Endothelial cell of umbilical vein (primary cell): ENCODE data around the gene KCNQ1OT1. TPM values are rescaled to one million over a fixed set of nuclear protein-coding genes. Genes with fewer than 3 reads are reported as not detected.

ENCODE experiments used
- BruUV-seq: library from RNA; stranded (reverse); fragments of 400-500 nt; replicated peaks from 2 replicates; lab custom pipeline; 2021; lab: Mats Ljungman, UMichigan
- CTCF ChIA-PET: fragments of 300-600, 350-600 bp; sonication (Branson Sonifier 250); formaldehyde crosslinking; loops from one replicate; lab custom pipeline; 2021; ENCODE audit warnings: antibody characterized with exemption, inconsistent platforms; lab: Charles Lee
- POLR2A ChIA-PET: fragments of 300-600, 350-600 bp; sonication (Branson Sonifier 250); formaldehyde crosslinking; loops from one replicate; lab custom pipeline; 2021; ENCODE audit warnings: antibody characterized with exemption, inconsistent platforms; lab: Charles Lee
- DNase-seq: peaks from one replicate; pipeline ENCODE4 v3.0.0-alpha.2; 2011; ENCODE audit warnings: low read depth, low spot score
- FAIRE-seq: peaks from 2 replicates; lab custom pipeline; 2011; peaks lifted over from hg19 to GRCh38; lab: Jason Lieb, UNC
- H2AFZ ChIP-seq: 2 replicates; pipeline ENCODE4 v1.6.0; 2012; ENCODE audit warnings: low read depth, low read length, control low read depth, inconsistent platforms
- H3K27ac ChIP-seq: 2 replicates; pipeline ENCODE4 v1.5.1; 2011; ENCODE audit warnings: low read depth, mild to moderate bottlenecking, control low read depth, low read length, moderate library complexity; ENCODE audit not compliant: insufficient read depth
- H3K27me3 ChIP-seq, 2 experiments: 2 replicates each; pipeline versions ENCODE4 v1.6.0 to v1.6.1; 2011; ENCODE audit warnings: low read length in 2 of 2, mixed read lengths in 1 of 2; ENCODE audit not compliant: control insufficient read depth in 2 of 2, insufficient read depth in 2 of 2
- H3K36me3 ChIP-seq, 2 experiments: 2 replicates in 1 of 2; 3 replicates in 1 of 2; pipeline ENCODE4 v1.5.1; 2011; ENCODE audit warnings: low read length in 2 of 2, mild to moderate bottlenecking in 1 of 2, moderate library complexity in 1 of 2; ENCODE audit not compliant: control insufficient read depth in 2 of 2, insufficient read depth in 2 of 2; ENCODE audit errors: extremely low read depth in 1 of 2
- H3K4me1 ChIP-seq: 3 replicates; pipeline ENCODE4 v1.5.1; 2011; ENCODE audit warnings: mild to moderate bottlenecking, low read length; ENCODE audit not compliant: control insufficient read depth, insufficient read depth; ENCODE audit errors: extremely low read depth
- H3K4me2 ChIP-seq: 2 replicates; pipeline ENCODE4 v1.6.1; 2011; ENCODE audit warnings: low read length, control low read depth, mixed read lengths; ENCODE audit not compliant: insufficient read depth
- H3K4me3 ChIP-seq, 3 experiments: fragments of 200-600 bp in 1 of 3; sonication (generic), shearing (Covaris generic) in 1 of 3; replicated peaks in 1 of 3; 2 replicates each; pipeline ENCODE4 v1.5.1; 2011 to 2016; ENCODE audit warnings: control low read depth in 3 of 3, low read length in 3 of 3, mild to moderate bottlenecking in 2 of 3, inconsistent platforms in 1 of 3, low read depth in 1 of 3, moderate library complexity in 1 of 3; ENCODE audit not compliant: insufficient read depth in 1 of 3
- H3K79me2 ChIP-seq: 2 replicates; pipeline ENCODE4 v1.6.0; 2012; ENCODE audit warnings: low read length, inconsistent platforms; ENCODE audit not compliant: control insufficient read depth, insufficient read depth
- H3K9ac ChIP-seq: replicated peaks from 2 replicates; pipeline ENCODE3; 2011; ENCODE audit warnings: low read length, control low read depth; ENCODE audit not compliant: insufficient read depth; ENCODE audit errors: extremely low read depth
- H3K9me1 ChIP-seq: replicated peaks from 3 replicates; pipeline ENCODE4 v1.6.0; 2011; ENCODE audit warnings: mild to moderate bottlenecking, low read length; ENCODE audit not compliant: control insufficient read depth, insufficient read depth; ENCODE audit errors: extremely low read depth
- H3K9me3 ChIP-seq: replicated peaks from 2 replicates; pipeline ENCODE4 v1.5.1; 2012; ENCODE audit warnings: low read length, inconsistent platforms; ENCODE audit not compliant: control insufficient read depth, insufficient read depth
- H4K20me1 ChIP-seq: replicated peaks from 2 replicates; pipeline ENCODE3; 2011; ENCODE audit warnings: mild to moderate bottlenecking, low read length; ENCODE audit not compliant: control insufficient read depth, insufficient read depth; ENCODE audit errors: extremely low read depth
- CTCF ChIP-seq, 2 donors: IDR thresholded peaks; 1 replicate in 1 of 2; 2 replicates in 1 of 2; pipeline ENCODE4 v1.5.1; 2011; ENCODE audit warnings: low read length in 2 of 2, mild to moderate bottlenecking in 2 of 2, moderate library complexity in 2 of 2, control low read depth in 1 of 2, inconsistent platforms in 1 of 2, low read depth in 1 of 2; ENCODE audit not compliant: insufficient read depth in 1 of 2; ENCODE audit errors: extremely low read depth in 1 of 2
- EZH2 ChIP-seq: IDR thresholded peaks from 2 replicates; pipeline ENCODE4 v1.6.1; 2012; ENCODE audit warnings: borderline replicate concordance, low read depth, mild to moderate bottlenecking, moderate library complexity, low read length, inconsistent platforms; ENCODE audit not compliant: severe bottlenecking
- FOS ChIP-seq: IDR thresholded peaks from 2 replicates; pipeline ENCODE4 v1.6.1; 2011; ENCODE audit warnings: mild to moderate bottlenecking, low read length, moderate library complexity, borderline replicate concordance; ENCODE audit not compliant: insufficient read depth
- GATA2 ChIP-seq: IDR thresholded peaks from 2 replicates; pipeline ENCODE4 v1.7.0; 2011; ENCODE audit warnings: low read depth, mild to moderate bottlenecking, moderate library complexity, mixed read lengths, low read length; ENCODE audit not compliant: insufficient read length, insufficient read depth
- JUN ChIP-seq: IDR thresholded peaks from 2 replicates; pipeline ENCODE4 v1.6.1; 2011; ENCODE audit warnings: borderline replicate concordance, low read depth; ENCODE audit not compliant: insufficient read length, insufficient read depth
- MAX ChIP-seq: IDR thresholded peaks from 2 replicates; pipeline ENCODE4 v1.6.1; 2011; ENCODE audit not compliant: insufficient read depth, insufficient read length
- MYC ChIP-seq: IDR thresholded peaks from one replicate; pipeline ENCODE4 v1.6.1; 2011; ENCODE audit warnings: mild to moderate bottlenecking, low read depth, low read length
- POLR2A ChIP-seq: IDR thresholded peaks from 2 replicates; pipeline ENCODE4 v1.6.1; 2012; ENCODE audit warnings: low read depth, mild to moderate bottlenecking, control low read depth, low read length
- POLR2AphosphoS5 ChIP-seq: IDR thresholded peaks from 2 replicates; pipeline ENCODE4 v1.6.1; 2012; ENCODE audit warnings: low read depth, mild to moderate bottlenecking, control low read depth, low read length, moderate library complexity; ENCODE audit not compliant: insufficient read depth
- dilution Hi-C: fragments of 300-500 bp; cut with MboI; formaldehyde crosslinking; loops from one replicate; pipeline ENCODE4 v1.15.0; 2019; ENCODE audit warnings: low sequenced_read_pairs; ENCODE audit not compliant: extremely low pct_ligation_motif_present
- intact Hi-C: fragments of 100-400 bp; cut with micrococcal nuclease; formaldehyde crosslinking; loops from one replicate; pipeline ENCODE4 v1.10.0; 2022
- polyA plus RNA-seq, 4 experiments: library from polyadenylated mRNA; depleted of rRNA in 3 of 4; stranded (reverse) in 3 of 4; unstranded in 1 of 4; fragments of >200 nt; gene quantifications; 2 replicates each; pipeline versions ENCODE4 v1.2.1 to v1.2.3, GENCODE V29; 2011 to 2012; ENCODE audit warnings: missing spikeins in 1 of 4
- total RNA-seq: library from RNA; stranded (reverse); gene quantifications from 2 replicates; pipeline ENCODE4 v1.2.3, GENCODE V29; 2021

The KCNQ1OT1 gene
- total and polyA plus RNA-seq, 2 donors (not counting 3 experiments of a cell fraction or from before 2014, with no cell fraction given), result 0.11 to 1.8 TPM

GRCh38 chr11:2724104-2724503 lies 24.3 kb upstream of the KCNQ1OT1 start:
- DNase-seq (no peak), FAIRE-seq (no peak)
- Histone ChIP-seq H3K27me3 (peaks cover 0 to 3% of the 10 kb centered on the region in 2 experiments), H3K4me3 (no peak overlapping the region), H3K36me3 (no peaks in the 10 kb centered on the region), H2AFZ (no peak overlapping the region), H3K4me2 (no peak overlapping the region), H3K27ac (no peak overlapping the region), H3K9ac (no peak overlapping the region), H3K79me2 (no peaks in the 10 kb centered on the region), H3K4me1 (no peaks in the 10 kb centered on the region), H3K9me3 (no peaks in the 10 kb centered on the region), H4K20me1 (no peaks in the 10 kb centered on the region), H3K9me1 (no peaks in the 10 kb centered on the region)
- dilution Hi-C loops, result no loop called here
- intact Hi-C loops, result no loop called here
- ChIA-PET POLR2A (no interaction called here), CTCF (no interaction called here)
- TF ChIP-seq JUN, result no peak
- no peak for TF ChIP-seq FOS
- no peak for TF ChIP-seq CTCF (IDR thresholded peaks at IDR 0.05; ENCODE audit: extremely low read depth in 1 of 2, insufficient read depth in 1 of 2, low read depth in 1 of 2, low read length in 2 of 2)
- no peak for TF ChIP-seq POLR2A
- TF ChIP-seq GATA2, result no peak
- TF ChIP-seq POLR2AphosphoS5, result no peak
- TF ChIP-seq MYC, result no peak
- no peak for TF ChIP-seq MAX
- no peak for TF ChIP-seq EZH2
- BruUV-seq, result no TSS peak
